Testis (tissue), 2 donors: Measurements from ENCODE around the gene CCNL1.

Experiments
- CTCF ChIP-seq, 3 experiments: fragments of 450-650 bp in 2 of 3; fragments of 200-600 bp in 1 of 3; sonication (generic) in 1 of 3; IDR thresholded peaks; one replicate each; pipeline ENCODE4 v1.5.1; 2016 to 2019; ENCODE audit warnings: antibody characterized with exemption in 3 of 3, mild to moderate bottlenecking in 2 of 3, moderate library complexity in 1 of 3
- POLR2A ChIP-seq: fragments of 450-650 bp; IDR thresholded peaks from one replicate; pipeline ENCODE4 v1.6.1; 2017; ENCODE audit warnings: antibody characterized with exemption, mild to moderate bottlenecking, moderate library complexity

DNA sequence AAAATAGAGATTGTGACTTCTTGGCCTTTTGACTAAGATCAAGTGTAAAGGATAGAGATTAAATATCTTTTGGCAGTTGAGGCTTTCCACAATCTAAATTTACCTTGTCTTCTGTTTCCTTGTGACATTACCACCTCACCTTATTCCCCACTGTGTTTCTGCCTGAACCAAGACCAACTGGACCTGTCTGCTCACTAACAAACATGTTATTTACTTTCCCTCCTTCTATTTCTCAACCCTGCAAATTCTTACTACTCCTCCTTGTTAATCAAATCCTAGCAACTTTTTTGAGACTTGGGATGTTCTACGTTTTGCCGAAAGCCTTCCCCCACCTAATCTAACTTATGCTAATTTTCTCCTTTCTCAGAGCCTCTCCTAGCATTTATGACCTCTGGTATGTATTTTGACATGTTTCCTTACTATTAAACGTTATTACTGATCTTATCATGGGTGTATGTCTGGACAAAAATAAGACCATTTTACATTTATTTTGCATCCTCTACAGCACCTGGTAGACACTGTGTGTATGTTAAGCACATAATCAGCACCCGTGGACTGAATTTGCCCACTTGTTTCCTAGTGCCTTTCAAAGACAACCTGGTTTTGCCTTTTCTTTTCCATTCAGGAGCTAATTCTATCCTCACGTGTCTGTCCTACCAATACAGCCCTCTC lies 7.6 kb upstream of the CCNL1 start:
- TF ChIP-seq CTCF (IDR thresholded peaks at IDR 0.05) (no peak), POLR2A (no peak)
